AG09319 (cell line): ENCODE results near the gene BMP8A.

ENCODE experiments used
- DNase-seq: peaks from one replicate; pipeline ENCODE4 v3.0.0-alpha.2; 2010; ENCODE audit warnings: low read depth; ENCODE audit errors: extremely low read depth
- TF ChIP-seq, protein P1 (sequence below): IDR thresholded peaks from 2 replicates; pipeline ENCODE4 v1.5.1; 2011; ENCODE audit warnings: low read depth, mild to moderate bottlenecking, inconsistent platforms, low read length, moderate library complexity

BMP8A gene

GRCh38 chr1:39571178-39571483, 79.7 kb downstream of the BMP8A start:
- TF ChIP-seq, protein P1, sequence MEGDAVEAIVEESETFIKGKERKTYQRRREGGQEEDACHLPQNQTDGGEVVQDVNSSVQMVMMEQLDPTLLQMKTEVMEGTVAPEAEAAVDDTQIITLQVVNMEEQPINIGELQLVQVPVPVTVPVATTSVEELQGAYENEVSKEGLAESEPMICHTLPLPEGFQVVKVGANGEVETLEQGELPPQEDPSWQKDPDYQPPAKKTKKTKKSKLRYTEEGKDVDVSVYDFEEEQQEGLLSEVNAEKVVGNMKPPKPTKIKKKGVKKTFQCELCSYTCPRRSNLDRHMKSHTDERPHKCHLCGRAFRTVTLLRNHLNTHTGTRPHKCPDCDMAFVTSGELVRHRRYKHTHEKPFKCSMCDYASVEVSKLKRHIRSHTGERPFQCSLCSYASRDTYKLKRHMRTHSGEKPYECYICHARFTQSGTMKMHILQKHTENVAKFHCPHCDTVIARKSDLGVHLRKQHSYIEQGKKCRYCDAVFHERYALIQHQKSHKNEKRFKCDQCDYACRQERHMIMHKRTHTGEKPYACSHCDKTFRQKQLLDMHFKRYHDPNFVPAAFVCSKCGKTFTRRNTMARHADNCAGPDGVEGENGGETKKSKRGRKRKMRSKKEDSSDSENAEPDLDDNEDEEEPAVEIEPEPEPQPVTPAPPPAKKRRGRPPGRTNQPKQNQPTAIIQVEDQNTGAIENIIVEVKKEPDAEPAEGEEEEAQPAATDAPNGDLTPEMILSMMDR: no peak
- DNase-seq: no peak

GRCh38 chr1:39572379-39573096, 81.1 kb downstream of the BMP8A start:
- TF ChIP-seq, protein P1: no peak
- no peak for DNase-seq

- TF ChIP-seq, protein P1: no peak
- no peak for DNase-seq
Measured at GRCh38 chr1:39573097-39573465, 81.6 kb downstream of the BMP8A start.

DNA sequence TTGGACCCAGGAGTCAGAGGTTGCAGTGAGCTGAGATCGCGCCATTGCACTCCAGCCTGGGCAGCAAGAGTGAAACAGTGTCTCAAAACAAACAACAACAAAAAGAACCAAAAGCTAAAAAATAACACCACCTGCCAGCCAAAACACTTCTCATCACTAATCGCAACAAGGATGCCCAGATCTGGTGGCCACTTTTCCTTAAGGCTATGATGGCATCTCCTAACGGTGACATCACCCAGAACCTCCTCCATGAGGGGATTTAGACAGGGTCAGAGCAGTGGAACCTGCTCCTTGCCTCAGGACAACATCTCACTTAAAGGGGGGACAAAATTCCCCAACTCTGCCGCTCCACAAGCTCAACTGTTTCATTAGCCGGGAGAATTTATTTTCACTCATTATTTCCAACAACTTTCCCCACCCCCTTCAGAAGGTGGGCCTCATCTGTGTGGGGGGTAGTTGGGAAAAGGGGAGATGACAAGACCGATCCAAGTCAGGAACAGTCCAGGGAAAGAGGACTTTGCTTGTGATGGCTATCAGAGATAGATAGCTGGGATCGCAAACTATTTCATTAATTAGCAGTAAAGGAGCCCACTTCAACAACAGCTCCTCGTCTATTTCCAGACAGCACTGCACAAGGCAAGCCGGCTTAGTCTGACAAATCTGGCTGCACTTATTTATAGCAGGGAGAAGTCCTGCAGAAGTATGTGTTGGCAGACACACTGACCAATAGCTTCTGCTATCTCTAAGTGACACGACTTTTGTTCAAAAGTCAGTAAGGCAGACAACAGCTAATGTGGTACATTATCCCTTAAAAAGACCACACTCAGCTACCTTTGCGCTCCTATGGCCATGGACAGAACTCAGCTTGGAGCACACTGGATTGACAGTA, 82.5 kb downstream of the BMP8A start:
- TF ChIP-seq, protein P1: no peak
- DNase-seq: no peak

DNA sequence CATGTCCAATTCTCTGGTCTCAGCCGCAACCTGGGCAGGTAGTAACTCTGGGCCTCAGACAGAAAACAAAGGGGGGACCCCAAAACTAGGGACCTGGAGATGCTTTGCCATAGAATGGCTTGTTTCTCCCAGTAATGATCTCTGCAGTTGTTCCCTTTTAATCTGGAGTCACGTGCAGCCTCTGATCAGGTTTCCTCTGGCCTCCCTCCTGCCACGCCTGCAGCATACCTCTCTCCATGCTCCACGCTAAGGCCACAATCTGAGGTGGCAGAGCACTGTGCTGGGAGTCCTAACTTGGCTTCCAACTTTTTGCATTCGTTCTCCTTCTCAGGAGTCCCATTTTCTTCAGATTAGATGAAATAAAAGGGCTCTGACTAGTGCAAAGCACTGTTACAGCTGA, 83.2 kb downstream of the BMP8A start:
- TF ChIP-seq, protein P1: no peak
- no peak for DNase-seq
